Measurements from ENCODE around the gene RAD51D.

DNA sequence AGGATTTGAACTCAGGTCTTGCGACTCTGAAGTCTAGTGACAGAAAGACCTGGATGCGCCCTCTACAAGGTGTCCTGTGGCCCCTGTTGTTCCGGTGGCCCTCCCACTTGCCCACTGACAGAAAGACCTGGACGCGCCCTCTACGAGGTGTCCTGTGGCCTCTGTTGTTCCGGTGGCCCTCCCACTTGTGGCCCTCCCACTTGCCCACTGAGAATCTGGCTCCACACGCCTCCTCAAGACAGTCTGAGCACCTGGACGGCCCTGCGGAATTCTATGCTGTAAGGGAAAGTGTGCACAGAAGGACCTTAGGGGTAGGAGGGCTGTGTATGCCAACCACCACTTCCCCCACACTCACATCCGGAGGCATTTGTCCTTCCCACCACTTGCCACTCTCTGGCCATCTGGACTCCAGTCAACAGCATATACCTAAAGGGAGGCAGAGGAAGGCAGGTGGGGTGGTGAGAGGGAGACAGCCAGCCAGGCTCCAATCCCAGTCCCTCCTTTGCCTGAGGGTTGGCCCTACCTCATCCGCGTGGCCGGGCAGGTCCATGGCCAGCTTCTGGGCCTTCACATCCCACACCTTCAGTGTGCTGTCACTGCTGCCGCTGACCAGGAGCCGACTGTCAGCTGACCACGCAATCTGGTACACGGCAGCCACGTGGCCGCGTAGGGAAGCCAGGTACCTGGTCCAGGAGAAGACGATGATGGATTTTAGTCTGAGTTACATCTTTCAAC lies 13.3 kb upstream of the RAD51D start:
- TF ChIP-seq POLR2AphosphoS5 (IDR thresholded peaks at IDR 0.05; ENCODE audit: low read depth, low read length): no peak
- TF ChIP-seq POLR2A (IDR thresholded peaks at IDR 0.05; ENCODE audit: low read depth, low read length): no peak
